ENCODE data around the gene SCARB1.
A peak's percentile ranks its signal among the peaks of the same experiment; 100 is the strongest.

Gene SCARB1

DNA sequence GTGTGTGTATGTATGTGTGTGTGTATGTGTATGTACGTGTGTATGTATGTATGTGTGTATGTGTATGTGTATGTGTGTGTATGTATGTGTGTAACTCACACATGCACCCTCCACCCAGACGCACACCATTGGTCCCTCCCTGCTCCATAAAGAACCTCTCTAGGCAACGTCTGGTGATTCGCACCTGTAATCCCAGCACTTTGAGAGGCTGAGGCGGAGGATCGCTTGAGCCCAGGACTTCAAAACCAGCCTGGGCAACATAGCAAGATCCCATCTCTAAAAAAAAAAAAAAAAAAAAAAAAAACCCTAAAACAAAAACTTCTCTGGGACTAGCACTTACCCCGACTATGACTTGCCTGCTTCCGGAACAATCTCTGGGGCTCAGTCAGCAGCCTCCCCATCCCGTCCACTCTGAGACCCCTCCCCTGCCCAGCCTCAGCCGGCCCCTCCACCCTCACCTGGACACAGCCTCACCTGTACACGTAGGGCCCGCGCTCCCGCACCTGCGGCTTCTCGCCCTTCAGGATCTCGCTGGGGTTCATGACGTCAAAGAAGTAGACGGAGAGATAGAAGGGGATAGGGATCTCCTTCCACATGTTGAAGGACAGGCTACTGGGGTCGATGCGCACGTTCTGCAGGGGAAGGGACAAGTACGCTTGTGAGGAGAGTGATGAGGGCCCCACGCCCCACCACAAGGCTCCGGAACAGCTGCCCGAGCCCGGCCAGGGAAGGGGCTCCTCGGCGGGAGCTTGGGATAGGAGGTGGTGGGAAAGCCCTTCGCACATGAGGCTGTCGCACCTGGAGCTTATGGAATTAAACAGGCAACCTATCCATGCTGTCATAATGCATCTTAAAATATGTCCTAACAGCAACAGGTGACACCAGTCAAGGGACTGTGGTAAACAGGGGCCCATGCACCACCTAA, 46.3 kb downstream of the SCARB1 start:
- no peak for DNase-seq

- no peak for DNase-seq
Observed at GRCh38 chr12:124816295-124816854, 47.3 kb downstream of the SCARB1 start.

DNA sequence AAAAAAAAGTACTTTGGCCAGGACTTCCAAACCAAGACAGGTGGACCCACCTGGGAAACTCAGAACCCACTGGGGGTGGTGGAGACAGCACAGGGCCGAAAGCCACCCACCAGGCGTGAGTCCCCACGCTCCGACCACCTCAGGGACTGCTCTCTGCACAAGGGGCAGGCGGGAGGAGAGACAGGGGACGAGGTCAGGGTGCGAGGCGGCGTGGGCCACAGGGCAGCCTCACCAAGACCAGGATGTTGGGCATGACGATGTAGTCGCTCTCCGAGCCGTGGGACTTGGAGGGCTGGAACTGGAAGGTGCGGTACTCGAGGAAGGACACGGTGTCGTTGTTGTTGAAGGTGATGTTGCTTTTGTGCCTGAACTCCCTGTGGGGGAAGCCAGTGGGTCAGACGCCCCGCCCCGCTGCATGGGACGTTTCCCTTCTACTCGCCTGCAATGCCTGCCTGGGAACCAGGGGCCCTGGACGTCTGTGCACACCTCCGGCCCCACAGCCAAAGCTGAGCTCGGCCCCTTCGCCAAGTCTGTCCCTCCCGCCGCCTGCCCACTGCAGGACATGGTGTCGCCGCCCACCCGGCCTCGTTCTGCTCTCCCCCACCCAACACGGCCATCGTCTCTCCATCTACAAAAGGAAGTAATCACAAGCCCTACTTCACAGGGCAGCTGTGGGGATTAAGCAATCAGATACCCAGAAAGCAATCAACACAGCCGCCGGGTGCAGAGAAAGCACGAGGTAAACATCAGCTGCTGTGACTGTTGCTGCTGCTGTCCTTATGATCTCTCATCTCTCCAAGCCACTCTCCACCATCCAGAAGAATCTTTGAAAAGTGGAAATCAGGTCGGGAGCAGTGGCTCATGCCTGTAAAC, 48.7 kb downstream of the SCARB1 start:
- DNase-seq = peak; percentile 88

- no peak for DNase-seq
Observed at GRCh38 chr12:124813782-124814181, 49.9 kb downstream of the SCARB1 start.

GRCh38 chr12:124812979-124813378, 50.7 kb downstream of the SCARB1 start:
- DNase-seq = no peak

- no peak for DNase-seq
Observed at GRCh38 chr12:124812356-124812755, 51.3 kb downstream of the SCARB1 start.

DNA sequence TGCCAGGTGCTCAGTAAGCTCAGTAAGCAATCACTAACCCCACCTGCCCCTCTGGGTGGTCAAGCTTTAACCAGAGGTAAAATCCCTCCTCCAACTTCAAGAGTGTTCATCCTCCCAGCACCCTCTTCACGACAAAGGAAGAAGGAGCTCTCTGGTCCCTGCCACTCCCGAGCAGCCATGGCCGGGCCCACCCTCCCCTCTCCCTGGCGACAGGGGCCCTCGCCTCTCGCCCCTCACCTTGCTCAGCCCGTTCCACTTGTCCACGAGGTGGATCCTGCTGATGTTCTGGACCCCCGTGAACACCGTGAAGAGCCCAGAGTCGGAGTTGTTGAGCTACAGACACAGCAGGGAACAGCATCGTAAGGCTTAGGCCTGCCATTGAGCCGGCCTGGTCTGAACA, 52.0 kb downstream of the SCARB1 start:
- no peak for DNase-seq

- DNase-seq = no peak
Observed at GRCh38 chr12:124809878-124810277, 53.8 kb downstream of the SCARB1 start.

DNA sequence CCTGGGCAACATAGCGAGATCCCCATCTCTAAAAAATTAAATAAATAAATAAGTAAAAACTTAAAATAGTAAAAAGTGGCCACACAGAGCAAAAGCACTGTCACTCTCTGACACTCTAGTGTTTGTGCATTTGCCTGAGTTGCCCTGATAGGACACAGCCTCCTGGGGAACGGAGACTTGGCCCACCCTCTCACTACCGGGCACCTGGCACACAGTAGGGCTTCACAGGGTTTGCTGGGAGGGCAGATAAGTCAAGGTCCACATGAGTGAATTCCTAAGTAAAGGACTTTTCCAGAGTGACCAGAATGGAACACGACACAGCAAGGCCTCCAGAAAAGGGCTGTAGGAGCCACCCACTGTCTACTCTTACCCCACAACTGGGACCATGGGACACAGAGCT, 54.3 kb downstream of the SCARB1 start:
- DNase-seq = no peak

GRCh38 chr12:124808272-124808671, 55.4 kb downstream of the SCARB1 start:
- DNase-seq = no peak

DNA sequence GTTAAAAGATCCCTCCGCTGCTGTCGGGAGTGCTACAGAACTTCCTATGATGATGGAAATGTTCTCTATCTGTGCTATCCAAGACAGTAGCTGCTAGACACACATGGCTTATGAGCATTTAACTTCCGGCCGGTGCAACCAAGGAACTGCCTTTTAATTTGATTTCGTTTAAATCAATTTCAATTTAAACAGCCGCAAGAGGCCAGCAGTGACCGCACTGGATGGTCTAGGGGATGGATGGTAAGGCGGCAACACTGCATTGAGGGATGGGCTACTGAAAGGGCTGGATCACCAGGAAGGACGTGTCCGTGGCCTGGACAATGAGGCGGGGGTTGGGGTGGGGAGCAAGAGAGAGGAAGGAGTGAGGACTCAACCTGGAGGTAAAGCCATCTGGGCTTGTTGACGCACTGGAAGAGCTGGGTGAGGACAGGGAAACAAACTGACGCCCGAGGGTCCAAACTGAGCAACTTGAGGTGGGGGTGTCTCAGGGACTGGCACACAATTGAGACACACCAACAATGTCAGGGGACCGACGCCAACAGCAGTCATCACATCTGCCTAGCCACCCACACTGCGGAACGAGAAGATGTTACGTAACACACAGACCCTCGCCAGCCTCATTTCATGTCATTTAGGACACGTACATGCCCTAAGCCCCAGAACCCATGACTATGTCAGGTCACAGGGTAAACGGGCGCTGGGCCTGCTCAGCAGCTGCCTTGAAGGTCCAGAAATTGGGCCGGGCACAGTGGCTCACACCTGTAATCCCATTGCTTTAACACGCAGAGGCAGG, 57.6 kb downstream of the SCARB1 start:
- DNase-seq = no peak

DNA sequence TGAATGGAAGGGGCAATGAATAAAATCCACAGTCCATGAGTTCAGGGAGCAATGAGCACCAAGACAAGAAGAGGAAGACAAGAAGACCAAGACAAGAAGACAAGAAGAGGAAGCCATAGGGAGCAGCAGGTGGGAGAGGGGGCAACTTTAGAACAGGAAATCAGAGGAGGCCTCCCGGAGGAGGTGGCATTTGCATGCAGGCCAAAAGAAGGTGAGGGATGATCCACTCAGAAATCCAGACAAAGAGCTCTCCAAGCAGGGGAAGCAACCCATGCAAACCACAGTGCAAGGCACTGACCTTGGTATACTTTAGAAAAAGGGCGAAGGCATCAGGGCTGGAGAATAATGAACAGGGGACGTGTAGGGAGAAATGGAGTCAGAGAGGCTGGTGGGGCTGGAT, 58.6 kb downstream of the SCARB1 start:
- no peak for DNase-seq

DNA sequence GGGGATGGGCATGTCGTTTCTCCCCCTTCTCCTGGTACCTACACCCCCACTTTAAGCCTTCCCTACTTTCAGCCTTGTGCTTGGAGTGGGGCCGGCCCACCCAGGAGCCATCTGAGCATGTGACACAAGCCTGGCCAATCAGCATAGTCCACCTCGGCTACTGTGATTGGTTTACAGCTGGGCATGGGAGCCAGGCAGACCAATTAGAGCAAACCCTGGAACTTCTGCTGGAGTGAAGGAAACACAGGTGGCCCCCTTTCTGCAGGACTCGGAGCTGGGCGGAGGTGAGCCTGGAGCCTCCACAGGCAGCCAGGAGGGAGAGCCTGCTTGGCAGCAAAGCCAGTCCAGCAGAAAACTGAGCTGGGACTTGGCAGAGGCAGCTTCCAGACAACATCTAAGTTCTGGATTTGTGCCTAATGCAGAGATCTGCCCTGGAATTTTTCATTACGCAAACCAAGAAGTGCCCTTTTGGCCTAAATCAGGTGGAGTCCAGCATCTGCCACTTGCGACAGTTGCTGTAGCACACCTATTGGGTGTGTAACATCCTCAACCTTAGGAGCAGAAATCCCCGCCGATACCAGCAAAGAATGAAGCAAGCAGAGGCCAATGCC, 59.5 kb downstream of the SCARB1 start:
- DNase-seq = no peak

GRCh38 chr12:124802361-124802760, 61.3 kb downstream of the SCARB1 start:
- no peak for DNase-seq

- DNase-seq = no peak
Observed at GRCh38 chr12:124800506-124800905, 63.2 kb downstream of the SCARB1 start.

DNA sequence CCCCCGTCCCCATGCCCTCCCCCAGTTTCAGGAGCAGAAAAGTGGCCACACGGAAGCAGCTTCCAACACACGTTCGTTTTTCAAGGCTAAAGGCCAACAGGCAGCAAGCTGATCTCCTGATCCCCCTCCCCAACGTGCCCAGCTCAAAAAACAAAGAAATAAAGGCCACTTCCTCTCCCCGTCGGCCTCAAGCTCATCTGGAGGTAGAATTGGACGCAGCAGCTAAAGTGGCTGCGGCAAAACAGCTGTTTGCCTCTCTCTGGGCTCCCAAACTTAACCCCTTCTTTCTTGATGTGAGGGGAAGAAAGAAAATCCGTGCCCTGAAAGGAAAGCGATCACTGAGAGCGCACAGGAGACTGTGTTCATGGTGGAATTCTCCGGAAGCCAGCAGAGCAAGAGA, 66.3 kb downstream of the SCARB1 start:
- DNase-seq = no peak

DNA sequence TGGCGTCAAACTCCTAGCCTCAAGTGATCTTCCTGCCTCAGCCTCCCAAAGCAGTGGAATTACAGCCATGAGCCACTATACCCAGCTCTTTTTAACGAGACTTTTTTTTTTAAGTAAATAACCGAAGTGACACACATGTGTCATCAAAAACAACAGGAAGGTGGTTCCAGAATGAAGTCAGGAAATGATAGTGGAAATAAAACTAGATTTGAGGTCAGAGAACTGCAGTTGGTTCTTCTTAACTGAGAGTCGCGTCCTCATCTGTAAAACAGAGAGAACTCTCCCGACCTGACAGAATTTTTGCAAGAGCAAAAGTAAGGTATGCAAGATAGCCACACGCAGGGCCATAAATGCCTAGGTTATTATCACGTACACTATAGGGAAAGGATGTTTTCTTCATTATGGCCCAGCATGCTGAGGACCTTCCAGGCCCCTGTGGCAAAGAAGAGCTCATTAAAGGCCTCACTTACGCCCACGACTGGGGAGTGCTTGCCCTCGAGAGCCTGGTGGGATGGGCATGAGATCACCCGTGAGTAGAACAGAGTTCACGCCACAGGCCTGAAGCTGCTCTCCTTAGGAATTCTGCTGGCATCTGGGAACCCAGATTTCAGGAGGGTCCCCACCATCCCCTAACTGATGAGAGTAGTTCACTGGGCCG, 67.2 kb downstream of the SCARB1 start:
- DNase-seq = no peak

DNA sequence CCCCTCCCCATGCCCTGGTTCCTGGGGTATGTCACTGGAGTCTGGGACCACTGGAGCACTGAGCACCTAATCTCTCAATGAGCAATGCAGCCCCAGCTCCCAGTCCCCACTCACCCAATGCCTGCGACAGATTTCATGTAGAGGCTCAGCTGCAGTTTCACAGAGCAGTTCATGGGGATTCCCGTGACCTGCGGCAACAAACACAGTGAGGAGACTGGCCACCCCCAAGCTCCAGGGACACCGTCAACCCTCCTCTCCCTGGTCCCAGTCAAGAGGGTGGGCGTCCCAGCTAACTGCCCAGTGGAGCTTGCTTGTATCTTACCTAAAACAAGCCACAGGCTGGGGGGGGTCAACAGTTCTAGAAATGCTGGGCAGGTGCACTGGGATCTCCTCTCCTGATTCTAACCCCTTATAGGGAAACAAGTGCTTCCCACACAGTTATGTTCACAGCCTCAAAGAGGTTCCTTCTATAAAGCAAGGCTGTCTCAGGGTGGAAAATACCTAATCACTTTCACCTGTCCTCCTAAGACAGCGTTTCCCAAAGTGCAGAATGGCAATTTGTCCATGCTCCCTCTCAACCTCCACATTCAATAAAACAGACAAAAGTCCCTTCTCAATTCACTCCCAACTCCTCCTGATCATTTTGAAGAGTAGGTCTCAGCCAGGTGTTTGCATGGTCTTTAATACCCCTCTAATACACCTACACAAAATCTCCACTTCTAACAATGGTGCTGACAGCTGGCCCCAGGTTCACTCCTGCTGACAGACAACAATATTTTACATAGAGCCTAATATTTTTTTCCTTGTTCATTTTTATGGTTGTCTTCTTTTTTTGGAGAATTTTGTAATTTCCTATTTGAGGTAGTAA, 68.3 kb downstream of the SCARB1 start:
- no peak for DNase-seq

DNA sequence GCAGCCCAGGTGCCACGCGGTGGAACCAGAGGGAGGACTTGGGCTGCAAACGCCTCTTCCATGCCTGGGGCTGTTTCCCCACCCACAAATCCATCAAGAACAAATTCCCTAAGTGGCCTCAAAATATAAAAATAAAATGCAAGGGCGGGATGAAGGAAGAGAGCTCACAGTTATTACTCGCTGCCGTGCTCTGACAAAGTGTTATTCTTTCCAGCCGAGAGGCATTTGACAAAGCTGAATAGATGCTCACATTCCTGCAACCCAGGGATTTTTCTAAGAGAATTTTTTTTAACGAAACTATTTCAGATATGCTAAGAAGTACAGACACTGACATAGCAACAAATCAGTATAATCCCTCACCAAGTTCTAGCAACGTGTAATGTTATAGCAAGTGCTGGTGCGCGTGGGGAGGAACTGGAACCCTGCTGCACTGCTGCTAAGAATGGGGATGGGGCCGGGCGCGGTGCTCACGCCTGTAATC, 70.7 kb downstream of the SCARB1 start:
- DNase-seq = no peak

DNA sequence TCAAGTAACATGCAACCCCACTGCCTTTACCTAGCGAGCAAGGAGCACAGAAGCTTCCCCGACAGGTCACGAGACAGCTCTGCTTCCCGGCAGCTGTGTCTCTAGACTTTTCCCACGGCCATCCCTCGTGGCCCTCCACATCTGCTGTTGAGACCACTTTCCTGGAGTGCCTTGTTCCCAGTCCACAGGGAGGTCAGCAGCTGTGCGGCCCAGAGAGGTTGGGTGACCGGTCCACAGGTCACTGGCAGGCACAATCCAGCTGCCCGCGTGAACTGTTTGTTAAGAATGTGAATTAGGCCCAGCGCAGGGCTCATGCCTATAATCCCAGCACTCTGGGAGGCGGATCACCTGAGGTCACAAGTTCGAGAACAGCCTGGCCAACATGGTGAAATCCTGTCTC, 71.5 kb downstream of the SCARB1 start:
- no peak for DNase-seq
